22Rv1 (cell line): ENCODE results near the gene BUB3.
"Not testable (repeated sequence)": the region's sequence is repeated elsewhere in the genome, so short reads cannot be mapped to it uniquely, and the experiment has no call there.

Experiments
- ZFX ChIP-seq: fragments of 450-650 bp; IDR thresholded peaks from 2 replicates; pipeline ENCODE4 v1.6.1; 2017; ENCODE audit warnings: antibody characterized with exemption, borderline replicate concordance
- TF ChIP-seq, protein P1 (sequence below): fragments of 450-650 bp; IDR thresholded peaks from 2 replicates; pipeline ENCODE4 v1.5.1; 2017; ENCODE audit warnings: mild to moderate bottlenecking

- TF ChIP-seq, protein P1, sequence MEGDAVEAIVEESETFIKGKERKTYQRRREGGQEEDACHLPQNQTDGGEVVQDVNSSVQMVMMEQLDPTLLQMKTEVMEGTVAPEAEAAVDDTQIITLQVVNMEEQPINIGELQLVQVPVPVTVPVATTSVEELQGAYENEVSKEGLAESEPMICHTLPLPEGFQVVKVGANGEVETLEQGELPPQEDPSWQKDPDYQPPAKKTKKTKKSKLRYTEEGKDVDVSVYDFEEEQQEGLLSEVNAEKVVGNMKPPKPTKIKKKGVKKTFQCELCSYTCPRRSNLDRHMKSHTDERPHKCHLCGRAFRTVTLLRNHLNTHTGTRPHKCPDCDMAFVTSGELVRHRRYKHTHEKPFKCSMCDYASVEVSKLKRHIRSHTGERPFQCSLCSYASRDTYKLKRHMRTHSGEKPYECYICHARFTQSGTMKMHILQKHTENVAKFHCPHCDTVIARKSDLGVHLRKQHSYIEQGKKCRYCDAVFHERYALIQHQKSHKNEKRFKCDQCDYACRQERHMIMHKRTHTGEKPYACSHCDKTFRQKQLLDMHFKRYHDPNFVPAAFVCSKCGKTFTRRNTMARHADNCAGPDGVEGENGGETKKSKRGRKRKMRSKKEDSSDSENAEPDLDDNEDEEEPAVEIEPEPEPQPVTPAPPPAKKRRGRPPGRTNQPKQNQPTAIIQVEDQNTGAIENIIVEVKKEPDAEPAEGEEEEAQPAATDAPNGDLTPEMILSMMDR: not testable (repeated sequence)
- not testable (repeated sequence) for TF ChIP-seq ZFX
Measured at GRCh38 chr10:123171616-123172015, 17.4 kb downstream of the BUB3 start.
